Hypothalamus (tissue), 51 donors: ENCODE data around the gene MRPL44.
"Not testable (repeated sequence)": the region's sequence is repeated elsewhere in the genome, so short reads cannot be mapped to it uniquely, and the experiment has no call there.

Source experiments
- DNase-seq, 51 donors: peaks; one replicate each; lab custom pipeline; 2025; lab: John Stamatoyannopoulos, UW

Gene MRPL44

GRCh38 chr2:224000662-224001061 lies 43.4 kb downstream of the MRPL44 start:
- not testable (repeated sequence) for DNase-seq

GRCh38 chr2:224004105-224004695 lies 46.9 kb downstream of the MRPL44 start:
- DNase-seq: peak in 23 of 51 donors; percentile 4 to 69 (median 30)

- DNase-seq: no peak
These were observed 51.5 kb downstream of the MRPL44 start for GRCh38 chr2:224008702-224009261.

GRCh38 chr2:224009605-224010315 lies 52.5 kb downstream of the MRPL44 start:
- no peak for DNase-seq

- DNase-seq: no peak
These were observed 54.6 kb downstream of the MRPL44 start for GRCh38 chr2:224011837-224012236.

- DNase-seq: no peak
These were observed 57.1 kb downstream of the MRPL44 start for GRCh38 chr2:224014336-224014735.

- DNase-seq: no peak
These were observed 59.7 kb downstream of the MRPL44 start for GRCh38 chr2:224016963-224017362.
